Erythroblast (primary cell): Measurements from ENCODE around the gene ZIM2.

ENCODE experiments used
- GATA1 ChIP-seq: IDR thresholded peaks from 2 replicates; pipeline ENCODE4 v1.6.1; 2011; ENCODE audit warnings: low read depth, mild to moderate bottlenecking, control low read depth, low read length, moderate library complexity
- POLR2A ChIP-seq: IDR thresholded peaks from 2 replicates; pipeline ENCODE4 v1.6.1; 2011; ENCODE audit warnings: mild to moderate bottlenecking, low read length

GRCh38 chr19:56769650-56770049, 70.9 kb downstream of the ZIM2 start:
- TF ChIP-seq POLR2A (no peak), GATA1 (no peak)
